MM.1S (cell line): ENCODE results near the gene MEGF10.

Experiments
- CTCF ChIP-seq: fragments of 300-600 bp; sonication (generic); IDR thresholded peaks from 2 replicates; pipeline ENCODE4 v1.5.1; 2016; ENCODE audit warnings: antibody characterized with exemption, low read length, mixed read lengths
- EZH2 ChIP-seq: fragments of 300-600 bp; sonication (generic); optimal IDR thresholded peaks from 2 replicates; pipeline ENCODE3; 2017; ENCODE audit warnings: low read depth, mild to moderate bottlenecking, antibody characterized with exemption, low read length, mixed read lengths
- EZH2phosphoT487 ChIP-seq: fragments of 300-600 bp; sonication (generic); IDR thresholded peaks from 2 replicates; pipeline ENCODE4 v1.6.1; 2018; ENCODE audit warnings: antibody characterized with exemption, low read length

- TF ChIP-seq CTCF (no peak), EZH2 (no peak), EZH2phosphoT487 (no peak)
These were observed 126.9 kb downstream of the MEGF10 start for GRCh38 chr5:127417528-127417927.
